SK-N-SH treated with all-trans-retinoic acid at 6 μM for 48 hours (cell line): ENCODE data around the gene GSG1L.

Source experiments
- ARNTL ChIP-seq: fragments of 450-650 bp; formaldehyde crosslinking; IDR thresholded peaks from 2 replicates; pipeline ENCODE4 v1.5.0; 2020; ENCODE audit warnings: low read depth, mild to moderate bottlenecking, moderate library complexity, borderline replicate concordance
- BACH2 ChIP-seq: fragments of 250-450 bp; sonication (Bioruptor Pico); IDR thresholded peaks from 2 replicates; pipeline ENCODE4 v1.9.0; 2021; ENCODE audit warnings: mild to moderate bottlenecking, borderline replicate concordance
- CSDC2 ChIP-seq: fragments of 250-450 bp; sonication (Bioruptor Pico); IDR thresholded peaks from 2 replicates; pipeline ENCODE4 v1.5.0; 2020; ENCODE audit warnings: mild to moderate bottlenecking, moderate library complexity
- ESRRG ChIP-seq: fragments of 250-450 bp; sonication (Bioruptor Pico); IDR thresholded peaks from 2 replicates; pipeline ENCODE4 v1.6.1; 2021; ENCODE audit warnings: mild to moderate bottlenecking
- OSR1 ChIP-seq: fragments of 250-450 bp; sonication (Bioruptor Pico); IDR thresholded peaks from 2 replicates; pipeline ENCODE4 v1.8.0; 2022; ENCODE audit warnings: moderate library complexity, mild to moderate bottlenecking, inconsistent platforms
- SNAI2 ChIP-seq: fragments of 250-450 bp; sonication (Bioruptor Pico); IDR thresholded peaks from 2 replicates; pipeline ENCODE4 v1.5.0; 2020; ENCODE audit warnings: mild to moderate bottlenecking, moderate library complexity
- TCF4 ChIP-seq: fragments of 250-450 bp; sonication (Bioruptor Pico); IDR thresholded peaks from 2 replicates; pipeline ENCODE4 v1.8.0; 2021; ENCODE audit warnings: mild to moderate bottlenecking, moderate library complexity, borderline replicate concordance
- ZFP3 ChIP-seq: fragments of 250-450 bp; sonication (Bioruptor Pico); IDR thresholded peaks from 2 replicates; pipeline ENCODE4 v1.5.0; 2020; ENCODE audit warnings: mild to moderate bottlenecking, moderate library complexity
- ZNF70 ChIP-seq: fragments of 450-650 bp; formaldehyde crosslinking; IDR thresholded peaks from 2 replicates; pipeline ENCODE4 v1.5.0; 2020; ENCODE audit warnings: mild to moderate bottlenecking, moderate library complexity
- TF ChIP-seq, protein P1 (sequence below): fragments of 250-450 bp; sonication (Bioruptor Pico); IDR thresholded peaks from 2 replicates; pipeline ENCODE4 v1.5.0; 2020; ENCODE audit warnings: mild to moderate bottlenecking, moderate library complexity
- TF ChIP-seq, protein P2 (sequence below): fragments of 250-450 bp; sonication (Bioruptor Pico); IDR thresholded peaks from 2 replicates; pipeline ENCODE4 v1.8.0; 2021; ENCODE audit warnings: low read depth, mild to moderate bottlenecking, moderate library complexity, borderline replicate concordance

DNA sequence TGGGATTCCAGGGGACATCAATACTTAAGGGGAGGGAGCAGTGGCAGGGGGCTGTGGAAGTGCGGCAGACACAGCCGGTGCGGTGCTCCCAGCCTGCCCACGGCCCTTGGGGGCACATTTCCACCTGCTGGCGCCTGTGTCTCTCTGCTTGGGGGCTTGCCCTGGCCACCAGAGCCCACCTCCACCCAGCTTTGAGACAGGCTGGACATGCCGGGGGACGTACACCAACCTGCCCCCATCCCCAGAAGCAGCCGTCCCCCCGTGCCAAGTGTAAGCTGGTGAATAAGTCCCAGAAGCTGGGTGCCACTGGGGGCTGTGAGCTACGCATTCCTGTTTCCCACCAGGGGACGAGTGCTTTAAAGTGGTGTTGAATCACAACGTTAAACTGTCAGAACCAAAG, 172.6 kb downstream of the GSG1L start:
- TF ChIP-seq, protein P1, sequence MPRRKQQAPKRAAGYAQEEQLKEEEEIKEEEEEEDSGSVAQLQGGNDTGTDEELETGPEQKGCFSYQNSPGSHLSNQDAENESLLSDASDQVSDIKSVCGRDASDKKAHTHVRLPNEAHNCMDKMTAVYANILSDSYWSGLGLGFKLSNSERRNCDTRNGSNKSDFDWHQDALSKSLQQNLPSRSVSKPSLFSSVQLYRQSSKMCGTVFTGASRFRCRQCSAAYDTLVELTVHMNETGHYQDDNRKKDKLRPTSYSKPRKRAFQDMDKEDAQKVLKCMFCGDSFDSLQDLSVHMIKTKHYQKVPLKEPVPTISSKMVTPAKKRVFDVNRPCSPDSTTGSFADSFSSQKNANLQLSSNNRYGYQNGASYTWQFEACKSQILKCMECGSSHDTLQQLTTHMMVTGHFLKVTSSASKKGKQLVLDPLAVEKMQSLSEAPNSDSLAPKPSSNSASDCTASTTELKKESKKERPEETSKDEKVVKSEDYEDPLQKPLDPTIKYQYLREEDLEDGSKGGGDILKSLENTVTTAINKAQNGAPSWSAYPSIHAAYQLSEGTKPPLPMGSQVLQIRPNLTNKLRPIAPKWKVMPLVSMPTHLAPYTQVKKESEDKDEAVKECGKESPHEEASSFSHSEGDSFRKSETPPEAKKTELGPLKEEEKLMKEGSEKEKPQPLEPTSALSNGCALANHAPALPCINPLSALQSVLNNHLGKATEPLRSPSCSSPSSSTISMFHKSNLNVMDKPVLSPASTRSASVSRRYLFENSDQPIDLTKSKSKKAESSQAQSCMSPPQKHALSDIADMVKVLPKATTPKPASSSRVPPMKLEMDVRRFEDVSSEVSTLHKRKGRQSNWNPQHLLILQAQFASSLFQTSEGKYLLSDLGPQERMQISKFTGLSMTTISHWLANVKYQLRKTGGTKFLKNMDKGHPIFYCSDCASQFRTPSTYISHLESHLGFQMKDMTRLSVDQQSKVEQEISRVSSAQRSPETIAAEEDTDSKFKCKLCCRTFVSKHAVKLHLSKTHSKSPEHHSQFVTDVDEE (CRISPR knock-in tag): no peak
- TF ChIP-seq ESRRG (no peak), CSDC2 (CRISPR knock-in tag) (no peak), ZFP3 (CRISPR knock-in tag) (no peak), BACH2 (CRISPR knock-in tag) (no peak), ARNTL (no peak), TCF4 (CRISPR knock-in tag) (no peak), OSR1 (CRISPR knock-in tag) (no peak), SNAI2 (no peak), ZNF70 (CRISPR knock-in tag) (no peak)
- TF ChIP-seq, protein P2, sequence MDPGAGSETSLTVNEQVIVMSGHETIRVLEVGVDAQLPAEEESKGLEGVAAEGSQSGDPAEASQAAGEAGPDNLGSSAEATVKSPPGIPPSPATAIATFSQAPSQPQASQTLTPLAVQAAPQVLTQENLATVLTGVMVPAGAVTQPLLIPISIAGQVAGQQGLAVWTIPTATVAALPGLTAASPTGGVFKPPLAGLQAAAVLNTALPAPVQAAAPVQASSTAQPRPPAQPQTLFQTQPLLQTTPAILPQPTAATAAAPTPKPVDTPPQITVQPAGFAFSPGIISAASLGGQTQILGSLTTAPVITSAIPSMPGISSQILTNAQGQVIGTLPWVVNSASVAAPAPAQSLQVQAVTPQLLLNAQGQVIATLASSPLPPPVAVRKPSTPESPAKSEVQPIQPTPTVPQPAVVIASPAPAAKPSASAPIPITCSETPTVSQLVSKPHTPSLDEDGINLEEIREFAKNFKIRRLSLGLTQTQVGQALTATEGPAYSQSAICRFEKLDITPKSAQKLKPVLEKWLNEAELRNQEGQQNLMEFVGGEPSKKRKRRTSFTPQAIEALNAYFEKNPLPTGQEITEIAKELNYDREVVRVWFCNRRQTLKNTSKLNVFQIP (CRISPR knock-in tag): no peak
